Kidney epithelial cell (primary cell): ENCODE results near the gene NPPC. TPM values are rescaled to one million over a fixed set of nuclear protein-coding genes. Genes with fewer than 3 reads are reported as not detected.
"Not testable (repeated sequence)": the region's sequence is repeated elsewhere in the genome, so short reads cannot be mapped to it uniquely, and the experiment has no call there.

Experiments
- DNase-seq: peaks from one replicate; pipeline ENCODE4 v3.0.0-alpha.2; 2010; ENCODE audit warnings: low read depth
- H3K27me3 ChIP-seq: 2 replicates; pipeline ENCODE4 v1.6.0; 2011; ENCODE audit warnings: low read length; ENCODE audit not compliant: control insufficient read depth, insufficient read depth
- H3K36me3 ChIP-seq: 2 replicates; pipeline ENCODE4 v1.5.1; 2011; ENCODE audit warnings: low read length; ENCODE audit not compliant: control insufficient read depth, insufficient read depth
- H3K4me3 ChIP-seq: 2 replicates; pipeline ENCODE4 v1.5.1; 2011; ENCODE audit warnings: low read depth, mild to moderate bottlenecking, control low read depth, low read length
- CTCF ChIP-seq: IDR thresholded peaks from 2 replicates; pipeline ENCODE4 v1.5.1; 2011; ENCODE audit warnings: mild to moderate bottlenecking, moderate library complexity, low read length, control low read depth, inconsistent platforms; ENCODE audit not compliant: insufficient read depth, poor library complexity, severe bottlenecking
- total RNA-seq: library from RNA; depleted of rRNA; stranded (reverse); fragments of >200 nt; gene quantifications from 2 replicates; pipeline ENCODE4 v1.2.3, GENCODE V29; 2015

The NPPC gene
- total RNA-seq, 1 donor from 2014 or later, result not detected

- TF ChIP-seq CTCF, result no peak
- Histone ChIP-seq H3K4me3 (no peak overlapping the region), H3K27me3 (peaks cover 13% of the 10 kb centered on the region), H3K36me3 (no peaks in the 10 kb centered on the region)
- DNase-seq, result no peak
These were observed 41.6 kb downstream of the NPPC start for GRCh38 chr2:231884438-231885140.

- H3K36me3 ChIP-seq, result no peaks in the 10 kb centered on the region
- no peak for DNase-seq
- TF ChIP-seq CTCF, result no peak
- H3K27me3 ChIP-seq, result peaks cover 13% of the 10 kb centered on the region
- no peak overlapping the region for H3K4me3 ChIP-seq
These were observed 42.7 kb downstream of the NPPC start for GRCh38 chr2:231883468-231883881.

- H3K4me3 ChIP-seq, result no peak overlapping the region
- H3K36me3 ChIP-seq, result no peaks in the 10 kb centered on the region
- no peak for DNase-seq
- H3K27me3 ChIP-seq, result peaks cover 13% of the 10 kb centered on the region
- no peak for TF ChIP-seq CTCF
These were observed 43.5 kb downstream of the NPPC start for GRCh38 chr2:231882646-231883045.

DNA sequence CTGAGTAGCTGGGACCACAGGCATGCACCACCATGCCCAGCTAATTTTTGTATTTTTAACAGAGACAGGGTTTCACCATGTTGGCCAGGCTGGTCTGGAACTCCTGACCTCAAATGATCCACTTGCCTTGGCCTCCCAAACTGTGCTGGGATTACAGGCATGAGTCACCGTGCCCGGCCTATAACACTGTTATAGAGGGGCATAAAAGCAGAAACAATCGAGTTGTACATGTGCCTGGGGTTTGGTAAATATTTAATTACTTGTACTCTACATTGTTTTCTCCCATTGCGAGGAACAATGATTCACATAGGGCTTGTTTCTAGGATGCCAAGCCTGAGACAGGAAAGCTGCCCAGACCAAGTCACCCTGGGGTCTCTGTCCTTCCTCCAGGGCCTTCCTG, 45.8 kb downstream of the NPPC start:
- not testable (repeated sequence) for H3K4me3 ChIP-seq, H3K36me3 ChIP-seq
- H3K27me3 ChIP-seq, result peaks cover 13% of the 10 kb centered on the region
- peak; percentile 35 for DNase-seq

DNA sequence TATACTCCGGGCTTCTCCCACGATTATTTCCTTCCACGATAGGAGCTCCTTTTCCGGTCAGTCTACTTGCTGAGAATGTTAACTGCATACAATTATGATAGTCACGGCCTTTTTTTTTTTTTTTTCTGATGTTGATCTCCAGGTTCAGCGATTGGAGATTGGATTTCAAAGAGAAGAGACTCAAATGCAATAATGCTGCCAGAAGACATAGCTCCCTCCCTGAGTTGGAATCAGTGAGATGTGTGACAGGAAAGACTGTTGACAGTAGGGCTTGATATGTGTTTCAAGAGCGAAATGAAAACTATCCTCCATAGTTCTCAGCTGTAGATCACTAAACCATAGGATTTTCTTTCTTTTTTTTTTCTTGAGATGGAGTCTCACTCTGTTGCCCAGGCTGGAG, 47.0 kb downstream of the NPPC start:
- H3K27me3 ChIP-seq, result peaks cover 7% of the 10 kb centered on the region
- H3K4me3 ChIP-seq, result no peak overlapping the region
- TF ChIP-seq CTCF, result no peak
- no peaks in the 10 kb centered on the region for H3K36me3 ChIP-seq
- no peak for DNase-seq

GRCh38 chr2:231877533-231878456, 48.4 kb downstream of the NPPC start:
- no peak overlapping the region for H3K4me3 ChIP-seq
- H3K36me3 ChIP-seq, result no peaks in the 10 kb centered on the region
- peaks cover 3% of the 10 kb centered on the region for H3K27me3 ChIP-seq
- no peak for TF ChIP-seq CTCF
- DNase-seq, result peak; percentile 31
